Heart right ventricle (tissue), 16 donors: ENCODE results near the gene MACIR. TPM values are rescaled to one million over a fixed set of nuclear protein-coding genes. Genes with fewer than 3 reads are reported as not detected.

Experiments used
- ATAC-seq, 8 donors: fragments of 200-7000 bp; cut with Tn5 transposase; one replicate each; pipeline ENCODE4 v1.9.1; 2020; ENCODE audit warnings: mild to moderate bottlenecking in 8 of 8, moderate library complexity in 8 of 8, moderate number of reproducible peaks in 1 of 8
- DNase-seq, 2 donors: peaks; one replicate each; pipeline ENCODE4 v3.0.0-alpha.2; 2020
- H3K27ac ChIP-seq, 10 donors: fragments of 200-600 bp; sonication (generic) in 2 of 10; one replicate each; pipeline versions ENCODE4 v1.5.0 to v1.8.0; 2020 to 2022; ENCODE audit warnings: mild to moderate bottlenecking in 3 of 10
- H3K27me3 ChIP-seq, 7 donors: fragments of 200-600 bp; one replicate each; pipeline ENCODE4 v1.8.0; 2021 to 2022; ENCODE audit warnings: mild to moderate bottlenecking in 2 of 7
- H3K36me3 ChIP-seq, 9 donors: fragments of 200-600 bp; sonication (generic) in 1 of 9; one replicate each; pipeline versions ENCODE4 v1.5.0 to v1.8.0; 2020 to 2022; ENCODE audit warnings: mild to moderate bottlenecking in 2 of 9
- H3K4me1 ChIP-seq, 9 donors: fragments of 200-600 bp; sonication (generic) in 1 of 9; one replicate each; pipeline versions ENCODE4 v1.5.0 to v1.8.0; 2020 to 2022; ENCODE audit warnings: mild to moderate bottlenecking in 4 of 9
- H3K4me3 ChIP-seq, 10 donors: fragments of 200-600 bp; sonication (generic) in 2 of 10; one replicate each; pipeline versions ENCODE4 v1.5.0 to v1.8.0; 2020 to 2022; ENCODE audit warnings: mild to moderate bottlenecking in 7 of 10, moderate library complexity in 2 of 10
- H3K9me3 ChIP-seq, 11 donors: fragments of 200-600 bp in 10 of 11; sonication (generic) in 2 of 11; one replicate each; pipeline versions ENCODE4 v1.5.0 to v1.8.0; 2013 to 2022; ENCODE audit warnings: mild to moderate bottlenecking in 2 of 11, control low read depth in 1 of 11, moderate library complexity in 1 of 11
- WGBS, 2 donors: extraction: QIAGEN DNeasy Blood & Tissue Kit; methylation state at CpG; one replicate each; pipeline ENCODE4 v1.1.7; 2013; ENCODE audit warnings: inconsistent platforms in 1 of 2; 5-methylcytosine and 5-hydroxymethylcytosine counted together
- intact Hi-C, 10 donors: fragments of 100-400 bp; cut with DNase I; formaldehyde crosslinking; loops; one replicate each; pipeline versions ENCODE4 v1.11.1 to v1.14.2; 2022
- polyA plus RNA-seq, 2 donors: library from polyadenylated mRNA; stranded (reverse); fragments of 200-250 nt; gene quantifications; one replicate each; pipeline ENCODE4 v1.2.3, GENCODE V29; 2013
- total RNA-seq, 10 donors: library from RNA; stranded (reverse); fragmentation: NEBNext Ultra II Directional in 3 of 10; extraction: Animal tissue kit (Norgen Biotek cat#: 25700) in 3 of 10; gene quantifications; one replicate each; pipeline versions ENCODE4 v1.2.1 to v1.2.4, GENCODE V29; 2021 to 2023
- TF ChIP-seq, protein P1 (sequence below), 9 donors: fragments of 200-600 bp; sonication (generic) in 2 of 9; IDR thresholded peaks; one replicate each; pipeline versions ENCODE4 v1.5.0 to v1.8.0; 2021 to 2022; ENCODE audit warnings: antibody characterized with exemption in 9 of 9, mild to moderate bottlenecking in 5 of 9, moderate library complexity in 1 of 9
- donor health status: Arrhythmogenic right ventricular cardiomyopathy.
- donor health status: ischemic (EF 13 %, LVEDD 7.1; RV severe dilation, severe dysfunction).
- donor health status: healthy with polysubstance abuse.
- donor health status: DM: no; HTN: yes; CAD: no.
- donor health status: DM: no; HTN: no; CAD: no.
- donor health status: ischemic (EF 25% LVEDD 6.9; RV normal size, moderate dysfunction).
- donor health status: ischemic (EF 25% LVEDD 5.7; RV mildly dilated, moderate dysfunction).
- donor health status: healthy.
- donor health status: DM: yes; HTN: yes; CAD: no.
- donor health status: Ischemic cardiomyopathy.
- donor health status: ischemic (EF 35%, LVEDD 5.7; RV mildly dilated, moderate dysfunction).
- donor health status: nonischemic (EF 11% LVEDD 7.7; RV severe dilation, severe dysfunction).
- donor health status: DM: yes; HTN: yes; CAD: no.
- donor health status: PGD.
- donor health status: ischemic (EF 29% LVEDD 5.4; RV normal size, mild dysfunction).
- donor health status: nonischemic (EF 23%, LVEDD 6.1; RV moderate dilation, normal function).

The MACIR gene
- total and polyA plus RNA-seq, 12 donors = 1.8 to 5.1 (median 3.8) TPM

DNA sequence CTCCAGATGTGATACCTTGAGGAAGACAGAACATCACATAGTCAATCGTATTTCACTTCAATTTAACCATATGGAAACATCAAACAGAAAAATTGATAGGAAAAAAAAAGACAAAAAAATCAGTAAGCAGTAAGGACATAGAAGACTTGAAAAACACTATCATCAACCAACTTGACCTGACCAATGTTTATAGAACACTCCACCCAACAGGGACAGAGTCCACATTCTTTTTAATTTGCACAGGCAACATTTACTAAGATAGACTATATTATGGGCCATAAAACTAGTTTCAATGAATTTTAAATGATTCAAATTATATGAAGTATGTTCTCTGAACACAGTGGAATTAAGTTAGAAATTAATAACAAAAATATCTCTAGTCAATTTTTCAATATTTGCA, 20.8 kb upstream of the MACIR start:
- Histone ChIP-seq H3K27ac (no peak overlapping the region), H3K4me3 (no peak overlapping the region), H3K27me3 (no peaks in the 10 kb centered on the region), H3K4me1 (no peaks in the 10 kb centered on the region), H3K36me3 (no peaks in the 10 kb centered on the region), H3K9me3 (peaks cover 0 to 26% (median 4%) of the 10 kb centered on the region in 11 donors)
- intact Hi-C loops = no loop called here
- ATAC-seq = no peak
- TF ChIP-seq, protein P1, sequence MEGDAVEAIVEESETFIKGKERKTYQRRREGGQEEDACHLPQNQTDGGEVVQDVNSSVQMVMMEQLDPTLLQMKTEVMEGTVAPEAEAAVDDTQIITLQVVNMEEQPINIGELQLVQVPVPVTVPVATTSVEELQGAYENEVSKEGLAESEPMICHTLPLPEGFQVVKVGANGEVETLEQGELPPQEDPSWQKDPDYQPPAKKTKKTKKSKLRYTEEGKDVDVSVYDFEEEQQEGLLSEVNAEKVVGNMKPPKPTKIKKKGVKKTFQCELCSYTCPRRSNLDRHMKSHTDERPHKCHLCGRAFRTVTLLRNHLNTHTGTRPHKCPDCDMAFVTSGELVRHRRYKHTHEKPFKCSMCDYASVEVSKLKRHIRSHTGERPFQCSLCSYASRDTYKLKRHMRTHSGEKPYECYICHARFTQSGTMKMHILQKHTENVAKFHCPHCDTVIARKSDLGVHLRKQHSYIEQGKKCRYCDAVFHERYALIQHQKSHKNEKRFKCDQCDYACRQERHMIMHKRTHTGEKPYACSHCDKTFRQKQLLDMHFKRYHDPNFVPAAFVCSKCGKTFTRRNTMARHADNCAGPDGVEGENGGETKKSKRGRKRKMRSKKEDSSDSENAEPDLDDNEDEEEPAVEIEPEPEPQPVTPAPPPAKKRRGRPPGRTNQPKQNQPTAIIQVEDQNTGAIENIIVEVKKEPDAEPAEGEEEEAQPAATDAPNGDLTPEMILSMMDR (IDR thresholded peaks at IDR 0.05) = no peak
- DNase-seq = no peak
- 88 to 90% methylated on average over 1 of the region's 1 CpG for WGBS, 2 donors

DNA sequence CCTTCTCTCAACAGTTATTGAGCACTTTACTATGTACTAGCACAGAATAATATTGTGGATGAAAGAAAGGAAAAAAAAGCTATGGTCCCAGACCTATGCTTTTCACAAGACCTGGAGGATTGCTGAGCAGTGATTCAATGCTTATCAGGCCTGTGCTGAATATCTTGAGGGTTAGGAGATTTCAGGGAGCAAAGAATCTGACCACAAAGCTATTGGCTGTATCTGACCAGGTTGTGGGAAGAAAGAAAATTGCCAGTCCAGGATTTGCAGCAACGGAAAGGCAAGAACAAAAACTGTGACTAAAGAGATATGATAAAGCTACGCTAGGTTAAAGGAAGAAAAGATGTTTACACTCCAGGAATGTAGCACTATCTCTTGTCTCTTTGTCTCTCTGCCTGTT, 14.9 kb upstream of the MACIR start:
- Histone ChIP-seq H3K27me3 (peaks cover 0 to 5% (median 0%) of the 10 kb centered on the region in 7 donors), H3K9me3 (peaks cover 0 to 24% (median 4%) of the 10 kb centered on the region in 11 donors), H3K4me1 (no peaks in the 10 kb centered on the region), H3K4me3 (no peak overlapping the region), H3K36me3 (no peaks in the 10 kb centered on the region), H3K27ac (no peak overlapping the region)
- WGBS, 2 donors = 35 to 49% methylated on average over 2 of the region's 2 CpGs
- intact Hi-C loops = no loop called here
- ATAC-seq (no peak), DNase-seq (no peak)
- TF ChIP-seq, protein P1 (IDR thresholded peaks at IDR 0.05) = no peak

DNA sequence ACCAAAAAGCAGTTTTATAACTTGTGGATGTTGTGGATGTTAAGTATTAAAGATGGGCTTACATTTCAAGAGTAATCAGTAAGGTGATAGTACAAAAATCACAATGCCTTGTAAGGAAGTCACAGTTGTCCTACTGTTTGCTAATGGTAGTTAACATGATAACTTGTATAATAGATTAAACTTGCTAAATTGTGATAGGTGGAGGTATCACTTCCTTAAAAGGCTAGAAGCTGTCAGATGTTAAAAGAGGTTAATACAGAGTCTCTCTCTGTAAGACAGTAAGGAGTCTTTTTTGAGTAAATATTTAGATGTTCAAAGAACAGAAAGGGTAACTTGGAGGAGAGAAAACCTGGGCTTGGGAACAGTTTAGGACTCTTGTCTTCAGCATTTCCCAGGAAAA, 14.2 kb upstream of the MACIR start:
- intact Hi-C loops = no loop called here
- H3K9me3 ChIP-seq = peaks cover 0 to 17% (median under 1%) of the 10 kb centered on the region in 11 donors
- no peaks in the 10 kb centered on the region for H3K36me3 ChIP-seq
- ATAC-seq (no peak), DNase-seq (no peak)
- H3K27ac ChIP-seq = no peak overlapping the region
- TF ChIP-seq, protein P1 (IDR thresholded peaks at IDR 0.05) = no peak
- H3K4me1 ChIP-seq = no peaks in the 10 kb centered on the region
- peaks cover 0 to 5% (median 0%) of the 10 kb centered on the region in 7 donors for H3K27me3 ChIP-seq
- no peak overlapping the region for H3K4me3 ChIP-seq

DNA sequence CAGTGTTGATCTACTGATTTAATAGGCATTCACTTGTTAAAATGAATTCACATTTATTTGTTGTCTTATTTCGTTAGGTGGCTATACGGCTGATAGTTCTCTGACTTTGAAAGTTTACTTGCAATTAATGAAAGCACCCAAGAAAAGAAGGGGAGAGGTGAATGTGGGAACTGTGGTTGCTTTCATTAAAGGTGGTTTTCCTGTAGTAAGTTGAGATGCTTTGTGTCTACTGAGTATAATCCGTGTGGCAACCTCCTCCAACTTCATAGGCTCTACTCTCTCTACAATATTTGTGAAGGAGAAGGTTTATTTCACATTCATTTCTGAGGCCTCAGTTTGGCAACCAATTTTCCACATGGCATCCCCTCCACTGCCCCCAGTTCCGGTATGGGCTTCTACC, 12.8 kb upstream of the MACIR start:
- WGBS, 2 donors = 88 to 92% methylated on average over 4 of the region's 4 CpGs
- peaks cover 0 to 7% (median 0%) of the 10 kb centered on the region in 11 donors for H3K9me3 ChIP-seq
- H3K27me3 ChIP-seq = peaks cover 0 to 5% (median 0%) of the 10 kb centered on the region in 7 donors
- no peak for ATAC-seq
- H3K36me3 ChIP-seq = no peaks in the 10 kb centered on the region
- no peak for DNase-seq
- H3K27ac ChIP-seq = no peak overlapping the region
- TF ChIP-seq, protein P1 (IDR thresholded peaks at IDR 0.05) = no peak
- H3K4me3 ChIP-seq = no peak overlapping the region
- H3K4me1 ChIP-seq = no peaks in the 10 kb centered on the region
- intact Hi-C loops = no loop called here
